ENCODE results near the gene HPSE. TPM values are rescaled to one million over a fixed set of nuclear protein-coding genes. Genes with fewer than 3 reads are reported as not detected.
A peak's percentile ranks its signal among the peaks of the same experiment; 100 is the strongest.

The HPSE gene
- 1.1 TPM for polyA plus RNA-seq (2013, experiment 1 of 2; ENCODE audit: insufficient read length)
- polyA plus RNA-seq (2013, experiment 2 of 2; ENCODE audit: insufficient read length): 1.3 TPM

DNA sequence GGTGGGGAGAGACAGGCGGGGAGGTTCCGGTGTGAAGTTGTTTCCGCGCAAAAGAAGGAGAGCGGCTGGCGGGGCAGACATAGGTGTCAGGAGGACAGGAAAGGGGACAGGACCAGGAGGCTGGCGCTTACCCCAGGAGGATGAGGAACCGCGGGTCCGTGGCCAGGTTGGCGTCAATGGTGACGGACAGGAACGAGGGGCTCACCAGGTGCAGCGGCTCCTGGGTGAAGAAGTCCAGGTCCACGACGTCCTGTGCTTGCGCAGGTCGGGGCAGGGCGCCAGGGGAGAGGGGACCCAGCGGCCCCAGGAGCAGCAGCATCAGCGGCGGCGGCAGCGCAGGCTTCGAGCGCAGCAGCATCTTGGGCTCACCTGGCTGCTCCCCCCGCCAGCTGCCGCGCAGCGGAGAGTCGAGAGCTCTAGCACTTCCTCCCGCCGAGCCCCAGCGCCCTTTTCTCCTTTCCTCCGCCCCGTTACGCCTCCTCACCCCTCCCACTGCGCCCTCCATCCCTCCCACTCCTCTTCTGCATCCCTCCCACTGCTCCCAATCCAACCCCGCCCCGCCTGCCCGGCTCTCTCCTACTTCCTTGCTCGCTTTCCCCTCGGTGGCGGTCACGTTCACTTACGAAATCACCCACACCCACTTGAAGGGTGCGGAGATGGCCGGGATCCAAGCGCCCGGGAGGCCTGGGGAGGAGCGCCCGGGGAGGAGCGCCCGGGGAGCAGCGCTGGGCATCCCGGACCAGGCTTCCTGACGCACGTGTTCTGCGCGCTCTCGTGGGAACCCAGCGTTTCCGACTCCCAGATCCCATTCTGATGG, at the start of gene HPSE:
Gene HPSE, minus strand, starts transcription at position 424 of the 817 bp plus-strand sequence. Its CDS starts 66 bp downstream, at position 358.
- DNase-seq: peak; percentile 54

DNA sequence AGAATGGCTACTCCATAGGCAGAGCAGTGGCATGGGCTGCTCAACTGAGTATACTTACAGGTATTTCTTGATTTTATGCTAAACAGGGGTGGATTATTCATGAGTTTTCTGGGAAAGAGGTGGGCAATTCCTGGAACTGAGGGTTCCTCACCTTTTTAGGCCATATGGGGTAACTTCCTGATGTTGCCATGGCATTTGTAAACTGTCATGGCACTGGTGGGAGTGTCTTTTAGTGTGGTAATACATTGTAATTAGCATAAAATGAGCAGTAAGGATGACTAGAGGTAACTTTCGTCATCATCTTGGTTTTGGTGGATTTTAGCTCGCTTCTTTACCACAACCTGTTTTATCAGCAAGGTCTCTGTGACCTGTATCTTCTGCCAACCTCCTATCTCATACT, 48.2 kb upstream of the HPSE start:
- no peak for DNase-seq

DNA sequence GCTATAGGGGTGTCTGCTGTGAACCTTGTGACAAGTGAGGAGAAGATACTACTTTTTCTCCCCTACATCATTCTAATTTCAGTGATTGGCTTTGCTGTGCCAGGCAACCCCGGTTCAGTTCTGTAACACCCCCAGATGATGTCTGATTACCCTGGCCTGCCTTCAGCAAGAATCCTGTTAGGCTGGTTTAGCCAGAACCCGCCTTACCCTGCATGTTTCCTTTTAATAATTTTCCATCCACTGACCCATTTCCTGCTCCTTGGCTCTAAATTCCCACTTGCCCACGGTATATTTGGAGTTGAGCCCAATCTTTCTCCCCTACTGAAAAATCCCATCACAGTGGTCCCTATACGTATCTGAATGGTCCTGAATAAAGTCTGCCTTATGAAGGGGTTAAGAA, 46.5 kb upstream of the HPSE start:
- no peak for DNase-seq

DNA sequence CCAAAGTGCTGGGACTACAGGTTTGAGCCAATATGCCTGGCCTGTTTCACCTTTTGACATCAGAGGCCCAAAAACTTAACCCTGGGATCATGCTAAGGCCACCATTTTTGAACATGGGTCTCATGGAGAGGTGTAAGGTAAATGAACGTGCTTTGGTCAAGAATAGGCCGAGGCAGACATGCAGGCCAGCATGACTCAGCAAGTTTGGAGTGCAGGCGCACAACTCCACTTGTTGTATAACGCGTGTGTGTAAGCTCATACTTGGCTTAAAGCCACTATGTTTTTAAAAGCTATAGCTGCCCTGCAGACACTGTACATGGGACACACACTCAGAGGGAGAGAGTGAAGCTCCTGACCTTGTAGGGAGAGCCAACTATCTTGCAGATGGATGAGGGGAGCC, 43.8 kb upstream of the HPSE start:
- DNase-seq: no peak

DNA sequence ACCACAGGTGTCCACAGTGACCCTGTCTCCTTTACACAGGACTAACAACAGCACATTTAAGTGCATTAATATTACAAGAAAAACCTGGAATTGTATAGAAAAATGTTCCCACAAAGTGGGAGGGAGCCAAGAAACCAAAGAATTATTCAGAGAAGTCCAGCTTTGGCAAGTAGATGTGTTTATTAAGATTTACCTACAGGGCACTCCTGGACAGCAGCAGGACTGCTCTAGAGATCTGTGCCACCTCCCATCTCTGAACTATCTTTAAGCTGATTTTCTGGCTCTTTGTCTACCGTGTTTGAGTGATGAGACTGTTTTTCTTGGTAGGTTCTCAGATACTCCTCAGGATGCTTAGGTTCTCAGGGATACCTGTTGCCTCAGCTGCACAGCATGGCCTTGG, 38.3 kb upstream of the HPSE start:
- DNase-seq: no peak

DNA sequence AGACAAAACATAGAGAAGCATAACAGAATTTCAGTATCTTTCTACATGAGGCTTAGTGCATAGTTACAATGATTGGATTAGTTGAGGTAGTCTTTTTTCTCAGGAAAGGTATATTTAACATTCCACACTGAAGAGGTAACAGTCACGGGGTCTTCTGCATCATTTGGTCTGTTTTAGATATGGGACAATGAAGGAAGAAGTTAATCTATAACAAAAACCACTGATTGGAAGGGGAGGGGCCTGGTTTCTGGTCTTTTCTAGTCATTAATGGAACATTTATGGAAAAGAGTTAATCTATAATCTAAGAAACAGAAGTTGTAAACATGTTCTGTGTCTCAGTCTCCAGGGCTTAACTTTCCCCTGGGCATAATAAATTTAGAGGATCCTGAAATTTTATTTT, 37.3 kb upstream of the HPSE start:
- DNase-seq: no peak

DNA sequence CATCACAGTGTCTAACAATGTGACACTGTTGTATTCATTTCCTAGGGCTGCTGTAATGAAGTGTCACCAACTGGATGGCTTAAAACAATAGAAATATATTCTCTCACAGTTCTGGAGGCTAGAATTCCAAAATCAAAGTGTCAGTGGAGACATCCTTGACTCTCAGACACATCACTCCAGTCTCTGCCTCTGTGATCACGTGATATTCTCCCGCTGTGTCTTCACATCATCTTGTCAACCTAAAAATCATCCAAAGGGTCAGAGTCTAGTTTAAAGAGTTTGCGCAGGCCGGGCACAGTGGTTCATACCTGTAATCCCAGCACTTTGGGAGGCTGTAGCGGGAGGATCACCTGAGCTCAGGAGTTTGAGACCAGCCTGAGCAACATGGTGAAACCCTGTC, 36.6 kb upstream of the HPSE start:
- no peak for DNase-seq

DNA sequence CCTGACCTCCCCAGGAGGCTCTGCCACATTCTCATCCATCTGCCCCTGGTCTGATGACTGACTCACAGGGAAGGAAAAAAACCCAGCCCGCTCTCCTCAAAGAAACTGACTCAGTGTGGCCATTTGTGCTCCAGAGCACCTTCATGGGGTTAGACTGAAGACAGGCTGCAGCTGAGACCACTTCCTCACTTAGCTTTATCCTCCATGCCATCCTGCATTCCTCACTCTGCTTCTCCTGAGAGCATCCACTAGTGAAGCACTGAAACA, 35.9 kb upstream of the HPSE start:
- DNase-seq: no peak

DNA sequence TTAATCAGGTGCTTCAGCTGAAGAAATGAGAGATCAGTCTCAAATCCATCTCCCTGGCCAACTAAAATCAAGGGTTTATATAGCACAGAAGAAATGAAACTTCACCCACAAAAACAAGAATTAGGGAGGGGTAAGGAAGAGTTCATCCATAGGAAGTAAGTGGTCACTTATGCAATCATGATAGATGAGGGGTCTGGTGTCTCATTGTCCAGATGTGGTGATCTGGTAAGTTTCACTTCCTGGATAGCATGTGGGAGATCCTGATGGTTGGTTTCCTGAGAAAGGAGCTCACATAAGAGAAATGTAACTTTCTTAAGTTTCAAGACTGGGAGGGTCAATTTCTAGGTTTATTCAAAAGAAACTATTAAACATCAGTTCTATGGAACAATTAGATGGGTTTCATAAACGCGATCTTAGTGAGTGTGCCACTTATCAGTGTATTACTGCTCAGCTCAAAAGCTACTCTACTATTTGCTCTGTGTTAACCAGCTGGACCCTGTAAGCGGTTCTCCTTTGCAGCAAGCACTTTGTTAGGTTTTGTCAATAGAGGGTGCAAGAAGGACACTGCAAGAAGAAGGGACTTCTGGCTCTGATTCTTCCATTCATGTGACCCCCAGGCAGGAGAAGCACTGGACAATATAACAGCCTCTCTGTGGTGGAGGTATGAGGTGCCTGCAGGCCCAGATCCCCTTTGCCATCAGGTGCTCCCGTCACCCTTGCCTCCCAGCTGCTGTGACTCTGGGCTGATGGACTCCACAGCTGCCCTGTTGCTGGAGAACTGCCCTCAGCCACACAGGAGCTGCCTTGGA, 35.4 kb upstream of the HPSE start:
- DNase-seq: peak; percentile 36

DNA sequence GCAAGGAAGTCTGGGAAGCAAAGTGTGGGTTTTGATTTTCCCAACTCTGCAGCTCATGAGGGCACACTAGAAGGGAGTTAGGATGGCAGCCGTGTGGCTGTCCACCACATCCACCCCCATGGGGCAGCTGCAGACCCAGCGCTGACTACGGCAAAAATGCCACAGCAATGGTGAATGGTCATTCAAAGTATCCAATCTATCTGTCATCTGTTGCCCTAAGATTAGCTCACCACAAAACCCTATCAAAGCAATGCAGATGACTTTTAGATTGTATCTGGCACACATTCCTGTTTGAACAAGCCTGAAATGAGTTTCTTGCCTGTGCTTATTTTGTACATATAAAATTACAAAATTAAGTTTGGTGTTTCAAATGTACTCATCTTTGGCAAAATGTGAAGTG, 29.7 kb upstream of the HPSE start:
- DNase-seq: no peak

DNA sequence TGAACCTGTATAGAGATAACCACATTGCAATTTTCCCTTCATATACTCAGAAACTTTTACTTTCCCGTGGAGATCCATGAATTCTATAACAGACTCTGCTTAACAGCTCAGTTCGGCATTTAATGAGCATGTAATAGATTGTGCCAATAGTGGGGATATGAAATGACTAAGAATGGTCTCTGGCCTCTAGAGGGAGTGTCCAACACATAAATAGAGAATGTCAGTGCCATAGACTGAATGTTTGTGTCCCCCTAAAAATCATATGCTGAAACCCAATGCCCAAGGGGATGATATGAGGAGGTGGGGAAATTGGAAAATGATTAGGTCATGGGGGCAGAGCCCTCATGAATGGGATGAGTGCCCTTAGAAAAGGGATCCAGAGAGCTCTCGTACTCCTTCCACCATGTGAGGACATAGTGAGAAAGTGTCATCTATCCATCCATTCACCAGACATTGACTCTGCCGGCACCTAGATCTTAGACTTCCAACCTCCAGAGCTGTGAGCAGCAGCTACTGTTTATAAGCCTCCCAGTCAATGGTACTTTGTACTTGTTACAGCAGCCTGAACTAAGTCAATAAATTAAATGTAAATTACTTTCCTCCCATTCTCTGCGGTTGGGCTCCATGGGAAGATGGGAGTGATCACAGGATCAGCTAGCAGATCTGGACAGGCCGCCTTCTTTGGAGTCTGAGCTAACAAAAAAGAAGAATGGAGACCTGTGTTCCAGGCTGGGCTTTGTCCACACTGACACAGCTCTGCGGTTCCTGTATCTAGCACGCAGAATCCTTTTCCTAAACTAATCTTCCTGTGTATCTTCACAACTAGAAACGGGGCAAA, 28.1 kb upstream of the HPSE start:
- DNase-seq: peak; percentile 33

DNA sequence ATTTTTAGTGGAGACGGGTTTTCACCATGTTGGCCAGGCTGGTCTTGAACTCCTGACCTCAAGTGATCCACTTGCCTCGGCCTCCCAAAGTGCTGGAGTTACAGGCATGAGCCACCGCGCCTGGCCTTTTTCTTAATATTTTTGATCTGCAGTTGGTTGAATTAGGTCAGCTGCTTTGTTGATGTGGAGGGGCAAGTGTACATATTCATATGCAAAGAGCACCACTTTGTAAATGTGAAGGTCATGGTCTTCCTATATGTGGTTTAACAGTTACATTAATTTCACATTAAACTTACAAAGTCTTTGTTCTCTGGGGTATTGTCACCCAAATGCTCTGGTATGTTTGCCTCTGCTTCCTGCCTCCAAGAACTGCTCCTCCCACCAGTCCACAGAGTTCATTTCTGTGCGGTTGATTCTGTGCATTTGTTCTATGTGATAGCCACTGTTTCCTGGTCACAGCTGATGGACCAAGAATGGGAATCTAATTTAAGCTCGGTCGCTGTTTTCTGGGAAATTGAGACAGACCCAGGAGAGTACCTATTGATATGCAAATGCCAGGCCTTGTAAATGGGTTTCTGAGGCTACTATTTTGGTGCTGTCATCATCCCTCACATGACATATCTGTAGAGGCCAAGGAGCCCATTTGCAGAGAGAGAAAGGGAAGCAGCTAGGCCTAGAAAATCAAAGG, 26.9 kb upstream of the HPSE start:
- DNase-seq: no peak

DNA sequence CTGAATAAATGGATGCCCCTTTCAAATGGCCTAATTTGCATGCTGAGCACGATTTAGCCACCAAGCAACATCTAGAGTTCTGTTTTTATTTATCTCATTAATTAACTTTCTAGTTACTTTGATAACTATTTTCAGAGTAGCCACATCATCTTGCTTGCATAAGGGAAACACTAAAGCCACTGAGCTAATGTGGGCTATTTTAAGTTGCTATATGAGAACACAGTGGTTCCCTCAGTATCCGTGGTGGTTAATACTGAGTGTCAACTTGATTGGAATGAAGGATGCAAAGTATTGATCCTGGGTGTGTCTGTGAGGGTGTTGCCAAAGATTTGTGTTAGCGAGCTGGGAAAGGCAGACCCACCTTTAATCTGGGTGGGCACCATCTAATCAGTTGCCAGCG, 25.4 kb upstream of the HPSE start:
- DNase-seq: no peak

DNA sequence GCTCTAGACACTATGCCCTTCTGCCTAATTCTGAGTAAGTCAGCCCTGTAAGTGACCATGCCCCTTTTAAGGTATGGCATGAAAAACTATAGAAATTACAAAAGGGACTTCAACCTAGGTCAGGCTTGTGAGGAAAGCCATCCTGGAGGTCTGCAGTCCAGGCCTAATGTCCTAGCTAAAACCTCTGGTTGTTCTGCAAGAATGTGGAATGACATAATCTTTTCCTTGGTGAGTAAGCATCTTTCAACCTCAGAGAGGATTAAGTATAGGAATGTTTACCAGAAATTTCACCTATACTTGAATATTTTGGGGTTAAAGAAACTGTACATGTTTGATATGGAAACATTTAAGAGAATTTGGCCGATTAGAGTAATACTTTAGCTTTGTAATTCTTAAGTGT, 23.8 kb upstream of the HPSE start:
- peak; percentile 85 for DNase-seq

DNA sequence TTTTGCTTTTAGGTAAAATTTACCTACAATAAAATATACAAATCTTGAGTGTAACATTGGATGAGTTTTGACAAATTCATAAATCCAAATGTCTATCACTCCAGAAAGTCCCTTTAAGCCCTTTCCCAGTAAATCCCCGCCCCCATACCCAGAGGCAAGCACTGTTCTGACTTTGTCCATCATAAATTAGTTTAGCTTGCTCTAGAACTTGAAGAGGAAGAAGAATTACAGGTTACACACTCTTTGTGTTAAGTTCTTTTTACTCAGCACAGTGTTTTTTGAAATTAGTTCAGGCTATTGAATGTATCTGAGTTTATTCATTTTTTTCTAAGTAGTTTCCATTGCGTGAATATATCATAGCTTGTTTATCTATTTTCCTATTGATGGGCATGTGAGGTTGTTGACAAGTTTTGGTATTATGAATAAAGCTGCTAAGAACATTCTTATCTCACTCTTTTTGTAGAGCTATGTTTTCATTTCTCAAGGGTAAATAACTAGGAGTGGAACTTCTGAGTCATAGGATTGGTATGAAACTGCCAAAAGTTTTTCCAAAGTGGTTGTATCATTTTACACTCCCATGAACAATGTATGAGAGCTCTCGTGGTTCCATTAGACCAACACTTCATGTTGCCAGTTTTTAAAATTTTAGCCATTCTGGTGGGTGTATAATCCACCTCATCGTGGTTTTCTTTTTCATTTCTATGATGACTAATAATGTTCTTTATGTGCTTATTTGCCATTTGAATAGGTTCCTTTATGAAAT, 22.4 kb upstream of the HPSE start:
- peak; percentile 92 for DNase-seq

DNA sequence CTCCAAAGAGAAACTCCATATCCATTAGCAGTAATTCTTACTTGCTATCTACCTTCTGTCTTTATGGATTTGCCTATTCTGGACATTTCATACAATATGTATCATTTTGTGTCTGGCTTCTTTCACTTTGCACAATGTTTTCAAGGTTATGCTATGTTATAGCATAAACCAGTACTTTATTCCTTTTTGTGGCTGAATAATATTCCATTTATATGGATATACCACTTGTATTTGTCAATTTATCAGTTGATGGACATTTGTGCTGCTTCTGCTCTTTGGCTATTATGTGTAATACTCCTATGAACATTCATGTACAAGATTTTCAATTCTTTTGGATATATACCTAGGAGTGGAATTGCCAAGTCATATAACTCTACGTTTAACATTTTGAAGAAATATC, 18.9 kb upstream of the HPSE start:
- DNase-seq: no peak

DNA sequence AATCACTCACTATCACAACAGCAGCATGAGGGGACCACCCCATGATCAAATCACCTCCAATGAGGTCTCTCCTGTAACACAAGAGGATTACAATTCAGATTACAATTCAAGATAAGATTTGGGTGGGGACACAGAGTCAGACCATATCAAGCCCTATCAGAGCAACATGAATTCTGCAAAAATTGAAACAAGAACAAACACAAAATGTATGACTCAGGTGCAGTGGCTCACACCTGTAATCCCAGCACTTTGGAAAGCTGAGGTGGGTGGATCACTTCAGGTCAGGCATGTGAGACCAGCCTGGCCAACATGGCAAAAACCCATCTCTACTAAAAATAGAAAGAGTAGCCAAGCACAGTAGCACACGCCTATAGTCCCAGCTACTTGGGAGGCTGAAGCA, 13.4 kb upstream of the HPSE start:
- no peak for DNase-seq

DNA sequence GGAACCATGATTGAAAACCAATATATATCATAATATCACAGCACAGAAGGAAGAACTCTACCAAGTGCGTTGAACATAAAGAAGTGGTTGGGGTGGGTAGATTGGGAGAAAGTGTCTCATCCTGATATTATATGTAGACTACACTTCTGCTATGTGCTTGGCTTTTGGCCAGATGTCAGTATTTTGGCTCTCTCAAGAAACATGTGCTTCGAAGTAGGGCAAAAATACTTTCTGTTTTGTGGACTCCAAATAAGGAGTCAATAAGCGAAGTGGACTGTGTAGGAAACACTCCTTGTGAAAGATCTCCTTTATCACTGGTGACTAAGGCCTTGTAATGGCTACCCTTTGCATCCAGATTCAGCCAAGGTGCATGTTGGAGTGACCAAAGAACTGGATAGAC, 7.8 kb upstream of the HPSE start:
- DNase-seq: no peak

DNA sequence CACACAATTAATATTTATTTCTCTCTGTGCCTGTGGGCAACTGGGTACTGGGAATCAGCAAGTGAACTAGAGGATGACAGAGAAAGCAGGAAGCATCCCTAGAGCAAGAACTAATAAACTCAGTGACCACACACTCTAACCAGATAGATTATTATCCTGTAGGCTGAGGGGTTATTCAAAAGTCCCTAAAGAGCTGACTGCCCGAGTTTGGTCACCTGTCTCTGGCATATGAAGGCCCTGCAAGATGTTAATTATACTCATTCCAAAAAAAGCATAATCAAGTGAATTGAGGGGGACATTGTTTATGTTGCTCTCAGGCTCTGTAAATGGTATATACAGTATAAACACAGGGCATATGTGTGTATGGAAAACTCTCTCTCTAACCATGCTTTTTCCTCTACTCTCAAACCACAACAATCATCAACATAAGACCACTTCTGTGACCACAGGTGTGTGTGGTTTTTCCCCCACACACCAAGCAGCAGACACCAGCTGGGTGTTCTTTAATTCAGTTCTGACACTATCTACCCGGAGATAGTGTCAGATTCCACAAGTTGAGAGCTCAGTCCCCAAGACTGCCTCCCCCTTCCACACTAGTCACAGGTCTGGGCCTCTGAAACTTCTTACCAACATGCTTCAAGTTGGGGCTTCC, 6.2 kb upstream of the HPSE start:
- no peak for DNase-seq

DNA sequence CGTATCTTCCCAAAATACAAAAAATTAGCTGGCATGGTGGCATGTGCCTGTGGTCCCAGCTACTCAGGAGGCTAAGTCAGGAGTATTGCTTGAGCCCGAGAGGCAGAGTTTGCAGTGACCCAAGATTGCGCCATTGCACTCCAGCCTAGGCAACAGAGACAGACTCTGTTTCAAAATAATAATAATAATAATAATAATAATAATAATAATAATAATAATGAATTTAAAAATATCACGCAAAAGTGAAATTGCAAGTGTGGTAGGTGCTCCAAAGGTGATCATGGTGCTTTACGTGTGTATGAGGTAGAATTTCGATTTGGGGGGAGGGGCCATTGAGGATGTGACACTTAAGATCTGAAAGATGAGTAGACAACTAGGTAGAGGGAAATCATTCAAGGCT, 4.9 kb upstream of the HPSE start:
- no peak for DNase-seq

DNA sequence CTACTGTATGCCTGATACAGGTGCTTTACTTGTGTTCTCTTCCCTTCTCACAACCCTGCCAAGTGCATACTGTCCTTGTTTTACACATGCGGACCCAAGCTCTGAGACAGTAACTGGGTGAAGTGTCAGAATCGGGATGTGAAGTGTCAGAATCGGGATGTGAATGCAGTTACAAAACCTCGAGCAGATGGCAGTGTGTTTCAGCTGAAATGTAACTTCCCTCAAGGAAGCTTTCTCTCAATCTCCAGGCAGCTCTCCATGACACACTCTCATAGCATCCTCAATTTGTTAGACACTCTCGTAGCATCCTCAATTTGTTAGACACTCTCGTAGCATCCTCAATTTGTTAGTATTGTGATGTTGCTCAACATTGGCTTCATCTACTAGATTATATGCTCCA, 1.1 kb upstream of the HPSE start:
- DNase-seq: no peak

Measured in fibroblast of skin of abdomen (primary cell).